Glutamatergic neuron (in vitro differentiated cells): ENCODE results near the gene CREB5. TPM values are rescaled to one million over a fixed set of nuclear protein-coding genes. Genes with fewer than 3 reads are reported as not detected.

ENCODE experiments used
- DNase-seq: peaks from one replicate; pipeline ENCODE4 v3.0.0; 2022
- H3K27ac Mint-ChIP-seq: one replicate; pipeline ENCODE4 v1.8.0; 2020; ENCODE audit warnings: mild to moderate bottlenecking, mixed read lengths, inconsistent platforms; ENCODE audit not compliant: unreplicated experiment
- H3K27me3 Mint-ChIP-seq: one replicate; pipeline ENCODE4 v1.8.0; 2020; ENCODE audit warnings: mild to moderate bottlenecking, moderate library complexity, mixed read lengths, inconsistent platforms; ENCODE audit not compliant: unreplicated experiment
- H3K36me3 Mint-ChIP-seq: one replicate; pipeline ENCODE4 v1.8.0; 2020; ENCODE audit warnings: mild to moderate bottlenecking, mixed read lengths, inconsistent platforms; ENCODE audit not compliant: unreplicated experiment
- H3K4me1 Mint-ChIP-seq: one replicate; pipeline ENCODE4 v1.8.0; 2020; ENCODE audit warnings: mild to moderate bottlenecking, low read depth, mixed read lengths, inconsistent platforms; ENCODE audit not compliant: unreplicated experiment
- H3K4me3 Mint-ChIP-seq: one replicate; pipeline ENCODE4 v1.8.0; 2020; ENCODE audit warnings: mild to moderate bottlenecking, mixed read lengths, inconsistent platforms; ENCODE audit not compliant: unreplicated experiment
- H3K9me3 Mint-ChIP-seq: one replicate; pipeline ENCODE4 v1.8.0; 2020; ENCODE audit warnings: mild to moderate bottlenecking, moderate library complexity, mixed read lengths, inconsistent platforms; ENCODE audit not compliant: unreplicated experiment
- CTCF ChIP-seq: fragments of 200-600 bp; sonication (generic); IDR thresholded peaks from one replicate; pipeline ENCODE4 v1.5.0; 2021; ENCODE audit not compliant: partially characterized antibody, unreplicated experiment
- total RNA-seq: library from RNA; stranded (reverse); fragmentation: NEBNext Ultra II Directional; extraction: Animal tissue kit (Norgen Biotek cat#: 25700); gene quantifications from one replicate; pipeline ENCODE4 v1.2.1, GENCODE V29; 2021; ENCODE audit not compliant: unreplicated experiment

Gene CREB5
- total RNA-seq, 1 donor from 2014 or later, result 50.4 TPM

DNA sequence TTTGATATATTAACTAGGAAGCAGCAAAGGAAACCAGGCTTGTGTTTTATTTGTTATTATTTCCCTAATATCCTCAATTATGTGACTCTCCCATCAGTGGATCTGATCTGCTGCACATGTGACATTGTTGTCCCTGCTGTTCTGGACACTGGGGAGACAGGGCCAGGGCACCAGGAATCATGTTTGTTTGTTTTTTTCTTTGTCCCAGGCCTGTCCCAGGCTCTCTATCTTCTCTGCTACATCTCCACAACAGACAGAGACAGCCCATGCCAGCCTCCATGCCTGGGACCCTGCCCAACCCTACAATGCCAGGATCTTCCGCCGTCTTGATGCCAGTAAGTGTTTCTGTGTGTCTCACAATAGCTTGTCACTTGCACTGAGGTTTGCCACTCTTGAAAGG, 306.2 kb downstream of the CREB5 start:
- Mint-ChIP-seq H3K4me1 (peaks cover 26% of the 10 kb centered on the region), H3K27me3 (peaks cover 6% of the 10 kb centered on the region), H3K27ac (no peak overlapping the region), H3K4me3 (no peak overlapping the region), H3K9me3 (peaks cover 4% of the 10 kb centered on the region), H3K36me3 (peaks cover 8% of the 10 kb centered on the region)
- no peak for TF ChIP-seq CTCF
- DNase-seq, result no peak

DNA sequence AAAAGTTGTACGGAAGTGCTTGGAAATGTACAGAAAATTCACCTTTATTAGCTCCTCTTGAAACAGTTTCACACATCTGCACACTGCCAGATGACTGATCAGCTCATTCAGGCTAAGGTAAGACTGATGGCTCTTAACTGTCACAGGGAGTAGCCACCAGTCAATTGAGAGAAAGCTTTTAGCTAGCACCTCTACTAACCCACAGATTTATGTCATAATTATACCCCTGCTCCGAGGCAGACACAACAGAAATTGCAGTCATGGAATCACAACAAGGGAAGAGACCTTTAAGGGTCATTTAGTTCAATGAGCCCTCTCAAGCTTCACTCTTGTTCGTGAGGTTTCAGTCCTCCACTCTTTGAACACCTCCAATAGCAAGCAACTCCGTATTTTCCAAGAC, 310.4 kb downstream of the CREB5 start:
- DNase-seq, result no peak
- peaks cover 2% of the 10 kb centered on the region for H3K27me3 Mint-ChIP-seq
- no peak for TF ChIP-seq CTCF
- H3K4me3 Mint-ChIP-seq, result no peak overlapping the region
- H3K36me3 Mint-ChIP-seq, result peaks cover 8% of the 10 kb centered on the region
- H3K4me1 Mint-ChIP-seq, result peaks cover 25% of the 10 kb centered on the region
- H3K27ac Mint-ChIP-seq, result no peak overlapping the region
- H3K9me3 Mint-ChIP-seq, result peaks cover 4% of the 10 kb centered on the region

GRCh38 chr7:28723336-28723735, 311.0 kb downstream of the CREB5 start:
- no peak overlapping the region for H3K27ac Mint-ChIP-seq
- H3K9me3 Mint-ChIP-seq, result peaks cover 4% of the 10 kb centered on the region
- peaks cover 25% of the 10 kb centered on the region for H3K4me1 Mint-ChIP-seq
- no peak for DNase-seq
- H3K4me3 Mint-ChIP-seq, result no peak overlapping the region
- peaks cover 2% of the 10 kb centered on the region for H3K27me3 Mint-ChIP-seq
- H3K36me3 Mint-ChIP-seq, result peaks cover 8% of the 10 kb centered on the region
- no peak for TF ChIP-seq CTCF

GRCh38 chr7:28724563-28724962, 312.2 kb downstream of the CREB5 start:
- Mint-ChIP-seq H3K4me1 (peaks cover 22% of the 10 kb centered on the region), H3K27ac (no peak overlapping the region), H3K27me3 (peaks cover 2% of the 10 kb centered on the region), H3K36me3 (peaks cover 8% of the 10 kb centered on the region), H3K9me3 (peaks cover 4% of the 10 kb centered on the region), H3K4me3 (no peak overlapping the region)
- DNase-seq, result no peak
- TF ChIP-seq CTCF, result no peak

DNA sequence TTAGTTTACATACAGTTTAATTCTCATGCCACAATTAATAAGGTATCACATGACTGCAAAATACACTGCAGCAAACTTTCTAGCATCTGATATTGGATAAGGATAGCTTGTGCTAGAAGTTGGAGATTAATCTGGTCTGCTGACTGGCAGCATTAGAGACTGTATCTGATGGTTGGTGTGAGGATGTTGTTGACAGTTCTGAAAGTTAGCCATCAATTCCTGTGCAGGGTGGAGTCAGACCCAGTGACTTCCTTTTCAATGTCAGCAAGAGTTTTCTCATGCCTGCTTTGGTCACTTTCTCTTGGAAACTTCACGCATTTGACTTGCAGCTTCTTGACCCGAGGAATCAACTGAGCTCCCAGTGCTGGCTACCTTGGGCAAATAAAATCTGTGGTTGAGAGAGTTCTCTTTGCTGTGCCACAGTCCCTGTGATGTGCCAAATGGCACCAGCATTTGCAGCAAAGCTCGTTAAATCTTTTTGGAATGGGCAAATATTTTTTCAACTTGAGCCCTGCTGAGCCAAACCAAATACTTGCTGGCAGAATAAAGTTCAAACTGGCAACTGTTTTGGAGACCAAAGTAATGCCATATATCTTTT, 312.8 kb downstream of the CREB5 start:
- Mint-ChIP-seq H3K4me3 (no peak overlapping the region), H3K27me3 (no peaks in the 10 kb centered on the region), H3K9me3 (peaks cover 4% of the 10 kb centered on the region), H3K4me1 (peaks cover 22% of the 10 kb centered on the region), H3K36me3 (peaks cover 6% of the 10 kb centered on the region), H3K27ac (no peak overlapping the region)
- no peak for TF ChIP-seq CTCF
- no peak for DNase-seq
